GM15510 (cell line): ENCODE results near the gene NEURL3.

Experiments
- POLR2A ChIP-seq: IDR thresholded peaks from 3 replicates; pipeline ENCODE4 v1.6.1; 2011; ENCODE audit warnings: borderline replicate concordance; ENCODE audit not compliant: insufficient read length; ENCODE audit errors: extremely low read depth

NEURL3 gene

GRCh38 chr2:96524482-96525210, 19.5 kb upstream of the NEURL3 start:
- no peak for TF ChIP-seq POLR2A

- TF ChIP-seq POLR2A = no peak
Measured at GRCh38 chr2:96523659-96524481, 18.7 kb upstream of the NEURL3 start.

- no peak for TF ChIP-seq POLR2A
Measured at GRCh38 chr2:96522304-96523203, 17.4 kb upstream of the NEURL3 start.

GRCh38 chr2:96521219-96521618, 16.1 kb upstream of the NEURL3 start:
- no peak for TF ChIP-seq POLR2A

- TF ChIP-seq POLR2A = no peak
Measured at GRCh38 chr2:96520697-96521096, 15.5 kb upstream of the NEURL3 start.

- TF ChIP-seq POLR2A = no peak
Measured at GRCh38 chr2:96520231-96520630, 15.1 kb upstream of the NEURL3 start.

- TF ChIP-seq POLR2A = no peak
Measured at GRCh38 chr2:96517079-96517478, 11.9 kb upstream of the NEURL3 start.

- no peak for TF ChIP-seq POLR2A
Measured at GRCh38 chr2:96514521-96514920, 9.4 kb upstream of the NEURL3 start.

- TF ChIP-seq POLR2A = no peak
Measured at GRCh38 chr2:96512341-96512740, 7.2 kb upstream of the NEURL3 start.

GRCh38 chr2:96511851-96512250, 6.7 kb upstream of the NEURL3 start:
- no peak for TF ChIP-seq POLR2A

GRCh38 chr2:96510931-96511595, 5.9 kb upstream of the NEURL3 start:
- no peak for TF ChIP-seq POLR2A

- TF ChIP-seq POLR2A = no peak
Measured at GRCh38 chr2:96509847-96510230, 4.7 kb upstream of the NEURL3 start.

- TF ChIP-seq POLR2A = no peak
Measured at GRCh38 chr2:96509114-96509846, 4.1 kb upstream of the NEURL3 start.
